Mesenchymal stem cell (in vitro differentiated cells and primary cell): ENCODE measurements around the gene IGF1R.

Experiments used
- DNase-seq: peaks from one replicate; pipeline ENCODE4 v3.0.0-alpha.2; 2013
- H2AFZ ChIP-seq: one replicate; pipeline ENCODE4 v1.6.1; 2013; ENCODE audit warnings: low read depth, mild to moderate bottlenecking, control low read depth, inconsistent platforms, low read length, moderate library complexity
- H2AK5ac ChIP-seq: 2 replicates; pipeline ENCODE4 v1.6.1; 2013; ENCODE audit warnings: low read length, moderate library complexity, mild to moderate bottlenecking, inconsistent platforms; ENCODE audit not compliant: severe bottlenecking
- H2BK120ac ChIP-seq: one replicate; pipeline ENCODE4 v1.6.1; 2013; ENCODE audit warnings: low read depth, mild to moderate bottlenecking, inconsistent platforms, low read length, moderate library complexity
- H2BK12ac ChIP-seq, 2 experiments: one replicate each; pipeline ENCODE4 v1.6.1; 2013; ENCODE audit warnings: inconsistent platforms in 2 of 2, low read length in 2 of 2, mild to moderate bottlenecking in 2 of 2, moderate library complexity in 2 of 2, control low read depth in 1 of 2
- H2BK15ac ChIP-seq: one replicate; pipeline ENCODE4 v1.6.1; 2013; ENCODE audit warnings: mild to moderate bottlenecking, low read depth, inconsistent platforms; ENCODE audit not compliant: poor library complexity, severe bottlenecking
- H2BK5ac ChIP-seq: 2 replicates; pipeline ENCODE4 v1.6.1; 2013; ENCODE audit warnings: low read depth, mild to moderate bottlenecking, low read length, control low read depth, inconsistent platforms; ENCODE audit not compliant: poor library complexity, severe bottlenecking
- H3K14ac ChIP-seq, 2 experiments: one replicate each; pipeline ENCODE4 v1.6.1; 2013; ENCODE audit warnings: inconsistent platforms in 2 of 2, low read length in 2 of 2, control low read depth in 1 of 2, mild to moderate bottlenecking in 1 of 2, moderate library complexity in 1 of 2
- H3K18ac ChIP-seq, 2 experiments: one replicate each; pipeline ENCODE4 v1.6.1; 2013; ENCODE audit warnings: inconsistent platforms in 2 of 2, low read length in 2 of 2, control low read depth in 1 of 2, low read depth in 1 of 2, mild to moderate bottlenecking in 1 of 2
- H3K23ac ChIP-seq, 2 experiments: one replicate each; pipeline ENCODE4 v1.6.1; 2013; ENCODE audit warnings: inconsistent platforms in 2 of 2, low read length in 2 of 2, mild to moderate bottlenecking in 2 of 2, moderate library complexity in 2 of 2, control low read depth in 1 of 2
- H3K27ac ChIP-seq: 2 replicates; pipeline ENCODE4 v1.5.1; 2013; ENCODE audit warnings: mild to moderate bottlenecking, moderate library complexity, low read length, control low read depth, inconsistent platforms; ENCODE audit not compliant: poor library complexity, severe bottlenecking
- H3K27me3 ChIP-seq, 2 experiments: 2 replicates each; pipeline versions ENCODE4 v1.6.1 to v1.7.0; 2013; ENCODE audit warnings: low read length in 2 of 2, mild to moderate bottlenecking in 2 of 2, moderate library complexity in 2 of 2, control low read depth in 1 of 2, inconsistent platforms in 1 of 2; ENCODE audit not compliant: control insufficient read depth in 1 of 2, insufficient read depth in 1 of 2
- H3K36me3 ChIP-seq, 2 experiments: 2 replicates each; pipeline versions ENCODE4 v1.6.1 to v1.7.0; 2013; ENCODE audit warnings: low read length in 2 of 2, control low read depth in 1 of 2, inconsistent platforms in 1 of 2, low read depth in 1 of 2, mild to moderate bottlenecking in 1 of 2; ENCODE audit not compliant: insufficient read depth in 2 of 2, control insufficient read depth in 1 of 2
- H3K4ac ChIP-seq, 2 experiments: one replicate each; pipeline ENCODE4 v1.6.1; 2013; ENCODE audit warnings: inconsistent platforms in 2 of 2, low read length in 2 of 2, mild to moderate bottlenecking in 2 of 2, moderate library complexity in 2 of 2, control low read depth in 1 of 2, low read depth in 1 of 2
- H3K4me1 ChIP-seq: 2 replicates; pipeline ENCODE4 v1.6.1; 2013; ENCODE audit warnings: low read depth, low read length, control low read depth; ENCODE audit not compliant: control insufficient read depth, insufficient read depth
- H3K4me2 ChIP-seq: 2 replicates; pipeline ENCODE4 v1.6.1; 2013; ENCODE audit warnings: low read length, mild to moderate bottlenecking, inconsistent platforms; ENCODE audit not compliant: poor library complexity, severe bottlenecking
- H3K4me3 ChIP-seq, 2 experiments: 2 replicates each; pipeline versions ENCODE4 v1.5.1 to v1.7.0; 2013; ENCODE audit warnings: low read length in 2 of 2, mild to moderate bottlenecking in 2 of 2, control low read depth in 1 of 2, low read depth in 1 of 2; ENCODE audit not compliant: insufficient read depth in 1 of 2
- H3K79me1 ChIP-seq: replicated peaks from 2 replicates; pipeline ENCODE4 v1.6.1; 2013; ENCODE audit warnings: mild to moderate bottlenecking, control low read depth, low read length, inconsistent platforms; ENCODE audit not compliant: poor library complexity, severe bottlenecking
- H3K9ac ChIP-seq: 2 replicates; pipeline ENCODE4 v1.7.0; 2013; ENCODE audit warnings: mild to moderate bottlenecking, low read length, moderate library complexity
- H3K9me3 ChIP-seq: 2 replicates; pipeline ENCODE4 v1.7.0; 2013; ENCODE audit warnings: mild to moderate bottlenecking, low read length; ENCODE audit not compliant: control insufficient read depth
- H4K8ac ChIP-seq: one replicate; pipeline ENCODE4 v1.6.1; 2013; ENCODE audit warnings: inconsistent platforms, mild to moderate bottlenecking, low read length, moderate library complexity
- H4K91ac ChIP-seq: one replicate; pipeline ENCODE4 v1.6.1; 2013; ENCODE audit warnings: mild to moderate bottlenecking, low read length, inconsistent platforms
- WGBS: methylation state at CpG from one replicate; pipeline ENCODE4 v1.1.7; 2013; ENCODE audit warnings: mixed read lengths; 5-methylcytosine and 5-hydroxymethylcytosine counted together

Gene IGF1R

DNA sequence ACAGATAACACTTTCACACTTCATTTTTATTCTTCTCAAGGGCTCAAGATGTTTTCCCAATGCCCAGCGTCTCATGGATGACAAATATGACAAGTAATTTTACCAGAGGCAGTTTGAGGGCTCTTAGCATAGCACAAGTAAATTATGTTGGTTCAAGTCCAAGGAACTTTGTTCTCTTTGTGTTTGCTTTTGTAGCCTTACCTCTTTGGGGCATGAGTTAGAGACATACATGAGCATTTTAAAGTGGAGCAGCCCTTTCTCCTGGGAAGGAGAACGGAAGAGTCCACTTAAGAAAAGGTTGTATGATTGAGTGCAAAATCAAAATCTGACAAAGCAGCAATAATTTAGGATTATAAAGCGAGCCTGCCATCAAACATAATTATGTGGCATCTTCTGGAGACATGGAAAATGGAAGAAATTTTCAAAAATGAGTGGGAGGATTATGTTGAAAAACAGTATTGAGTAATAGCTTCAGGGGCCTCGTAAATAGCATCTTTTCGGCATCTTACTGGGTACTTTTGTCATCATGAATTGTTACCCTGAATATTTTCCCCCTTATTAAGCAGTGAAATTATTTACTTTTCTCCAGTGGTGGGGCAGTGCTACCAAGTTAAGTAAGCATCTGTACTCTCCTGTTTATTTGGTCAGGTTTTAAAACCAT is 293.4 kb downstream of the IGF1R start:
- no peak overlapping the region for H4K8ac ChIP-seq
- no peak overlapping the region for H3K4ac ChIP-seq
- H3K4me3 ChIP-seq: no peak overlapping the region
- H2AK5ac ChIP-seq: no peak overlapping the region
- H3K27me3 ChIP-seq: no peaks in the 10 kb centered on the region
- no peak overlapping the region for H3K4me2 ChIP-seq
- no peak overlapping the region for H3K27ac ChIP-seq
- H3K14ac ChIP-seq: no peak overlapping the region
- no peak overlapping the region for H3K18ac ChIP-seq
- H3K9me3 ChIP-seq: no peaks in the 10 kb centered on the region
- peaks cover 2% of the 10 kb centered on the region for H3K4me1 ChIP-seq
- no peak overlapping the region for H2BK15ac ChIP-seq
- H2BK12ac ChIP-seq: no peak overlapping the region
- H2BK5ac ChIP-seq: no peak overlapping the region
- DNase-seq: no peak
- H2BK120ac ChIP-seq: no peak overlapping the region
- H4K91ac ChIP-seq: no peak overlapping the region
- H3K36me3 ChIP-seq: peaks cover 66 to 84% of the 10 kb centered on the region in 2 experiments
- H2AFZ ChIP-seq: no peak overlapping the region
- H3K79me1 ChIP-seq: peaks cover 7% of the 10 kb centered on the region
- no peak overlapping the region for H3K9ac ChIP-seq
- H3K23ac ChIP-seq: no peak overlapping the region
- 97% methylated on average over 3 of the region's 5 CpGs for WGBS

DNA sequence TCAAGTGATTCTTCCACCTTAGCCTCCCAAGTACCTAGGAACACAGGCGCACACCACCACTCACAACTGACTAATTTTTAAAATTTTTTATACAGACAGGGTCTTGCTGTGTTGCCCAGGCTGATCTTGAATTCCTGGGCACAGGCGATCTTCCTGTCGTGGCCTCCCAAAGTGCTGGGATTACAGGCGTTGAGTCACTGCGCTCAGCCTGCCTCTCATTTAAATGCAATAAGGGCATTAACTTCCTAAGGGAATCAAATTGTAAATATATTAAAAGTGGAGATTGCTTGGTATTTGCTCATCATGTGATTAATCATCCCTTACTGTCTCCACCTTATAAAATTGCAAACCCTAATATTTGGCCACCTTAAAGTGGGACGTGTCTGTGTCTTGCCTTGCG is 294.1 kb downstream of the IGF1R start:
- no peak overlapping the region for H2AFZ ChIP-seq
- H2BK12ac ChIP-seq: no peak overlapping the region
- WGBS: 83% methylated on average over 6 of the region's 7 CpGs
- H4K8ac ChIP-seq: no peak overlapping the region
- H3K9ac ChIP-seq: no peak overlapping the region
- H4K91ac ChIP-seq: no peak overlapping the region
- DNase-seq: no peak
- H3K18ac ChIP-seq: no peak overlapping the region
- peaks cover 7% of the 10 kb centered on the region for H3K79me1 ChIP-seq
- H3K36me3 ChIP-seq: peaks cover 63 to 81% of the 10 kb centered on the region in 2 experiments
- H3K23ac ChIP-seq: no peak overlapping the region
- H2AK5ac ChIP-seq: no peak overlapping the region
- H3K14ac ChIP-seq: no peak overlapping the region
- no peak overlapping the region for H3K4ac ChIP-seq
- H2BK15ac ChIP-seq: no peak overlapping the region
- H3K4me2 ChIP-seq: no peak overlapping the region
- H3K4me1 ChIP-seq: peaks cover 2% of the 10 kb centered on the region
- H2BK5ac ChIP-seq: no peak overlapping the region
- H3K27ac ChIP-seq: no peak overlapping the region
- H3K9me3 ChIP-seq: no peaks in the 10 kb centered on the region
- no peak overlapping the region for H3K4me3 ChIP-seq
- H3K27me3 ChIP-seq: no peaks in the 10 kb centered on the region
- no peak overlapping the region for H2BK120ac ChIP-seq

DNA sequence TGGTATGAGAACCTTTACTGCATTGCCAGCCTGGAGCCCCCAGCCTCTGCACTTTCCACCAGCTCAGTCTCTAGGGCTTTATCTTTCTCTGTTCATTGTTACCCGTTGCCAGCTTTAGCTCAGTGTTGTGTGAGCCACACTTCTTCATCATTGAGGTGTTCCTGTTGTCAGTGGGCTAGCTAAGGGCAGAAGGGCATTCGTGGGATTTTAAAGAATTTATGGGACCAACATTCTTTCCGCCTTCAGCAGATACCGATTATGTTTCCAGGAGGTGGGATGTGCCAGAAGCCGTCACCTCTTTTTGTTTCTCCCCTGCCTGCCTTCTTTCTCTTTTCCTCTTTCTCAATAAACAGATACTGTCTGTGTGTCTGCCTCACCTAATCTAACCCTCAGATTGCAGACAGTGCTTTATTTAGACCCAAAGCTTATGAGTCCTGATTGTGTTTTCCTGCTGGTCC is 294.7 kb downstream of the IGF1R start:
- H4K91ac ChIP-seq: no peak overlapping the region
- H3K4me1 ChIP-seq: peaks cover under 1% of the 10 kb centered on the region
- no peak overlapping the region for H2AFZ ChIP-seq
- H3K4me3 ChIP-seq: no peak overlapping the region
- no peak for DNase-seq
- no peaks in the 10 kb centered on the region for H3K27me3 ChIP-seq
- no peak overlapping the region for H4K8ac ChIP-seq
- no peak overlapping the region for H3K27ac ChIP-seq
- H2BK5ac ChIP-seq: no peak overlapping the region
- no peak overlapping the region for H2BK12ac ChIP-seq
- H3K4me2 ChIP-seq: no peak overlapping the region
- 72% methylated on average over 5 of the region's 5 CpGs for WGBS
- no peak overlapping the region for H3K4ac ChIP-seq
- H3K14ac ChIP-seq: no peak overlapping the region
- peaks cover 66 to 76% of the 10 kb centered on the region in 2 experiments for H3K36me3 ChIP-seq
- peaks cover 9% of the 10 kb centered on the region for H3K79me1 ChIP-seq
- no peak overlapping the region for H2BK15ac ChIP-seq
- no peaks in the 10 kb centered on the region for H3K9me3 ChIP-seq
- H3K18ac ChIP-seq: no peak overlapping the region
- H3K23ac ChIP-seq: peak overlapping the region in 1 of 2 experiments; percentile 14
- H3K9ac ChIP-seq: peak overlapping the region; percentile 57
- H2BK120ac ChIP-seq: no peak overlapping the region
- H2AK5ac ChIP-seq: no peak overlapping the region

- peak; percentile 70 for DNase-seq
Observed at GRCh38 chr15:98943601-98944151, 295.3 kb downstream of the IGF1R start.

More at GRCh38 chr15:98943601-98944151, 295.3 kb downstream of the IGF1R start:
- Histone ChIP-seq H3K14ac (no peak overlapping the region), H2BK120ac (no peak overlapping the region), H2AK5ac (no peak overlapping the region), H2AFZ (no peak overlapping the region), H3K36me3 (peaks cover 71 to 76% of the 10 kb centered on the region in 2 experiments), H3K9ac (peak overlapping the region; percentile 57), H3K4me3 (no peak overlapping the region), H3K27me3 (no peaks in the 10 kb centered on the region), H3K27ac (no peak overlapping the region), H3K4me1 (no peaks in the 10 kb centered on the region), H4K91ac (no peak overlapping the region), H3K4me2 (no peak overlapping the region), H3K23ac (no peak overlapping the region), H4K8ac (no peak overlapping the region), H3K9me3 (no peaks in the 10 kb centered on the region), H2BK15ac (no peak overlapping the region), H3K18ac (no peak overlapping the region), H2BK5ac (no peak overlapping the region), H3K79me1 (peaks cover 9% of the 10 kb centered on the region), H3K4ac (no peak overlapping the region), H2BK12ac (no peak overlapping the region)
- WGBS: 57% methylated on average over 4 of the region's 6 CpGs
